Fibroblast of pulmonary artery (primary cell): ENCODE data around the gene LHX5.

Experiments
- DNase-seq: peaks from one replicate; pipeline ENCODE4 v3.0.0-alpha.2; 2010; ENCODE audit warnings: low read depth
- H3K4me3 ChIP-seq: replicated peaks from 2 replicates; pipeline ENCODE4 v1.5.1; 2011; ENCODE audit warnings: low read depth, mild to moderate bottlenecking, control low read depth, low read length, moderate library complexity
- TF ChIP-seq, protein P1 (sequence below): IDR thresholded peaks from 2 replicates; pipeline ENCODE4 v1.5.1; 2011; ENCODE audit warnings: mild to moderate bottlenecking, control low read depth, low read length, inconsistent platforms; ENCODE audit errors: missing control alignments

The LHX5 gene

DNA sequence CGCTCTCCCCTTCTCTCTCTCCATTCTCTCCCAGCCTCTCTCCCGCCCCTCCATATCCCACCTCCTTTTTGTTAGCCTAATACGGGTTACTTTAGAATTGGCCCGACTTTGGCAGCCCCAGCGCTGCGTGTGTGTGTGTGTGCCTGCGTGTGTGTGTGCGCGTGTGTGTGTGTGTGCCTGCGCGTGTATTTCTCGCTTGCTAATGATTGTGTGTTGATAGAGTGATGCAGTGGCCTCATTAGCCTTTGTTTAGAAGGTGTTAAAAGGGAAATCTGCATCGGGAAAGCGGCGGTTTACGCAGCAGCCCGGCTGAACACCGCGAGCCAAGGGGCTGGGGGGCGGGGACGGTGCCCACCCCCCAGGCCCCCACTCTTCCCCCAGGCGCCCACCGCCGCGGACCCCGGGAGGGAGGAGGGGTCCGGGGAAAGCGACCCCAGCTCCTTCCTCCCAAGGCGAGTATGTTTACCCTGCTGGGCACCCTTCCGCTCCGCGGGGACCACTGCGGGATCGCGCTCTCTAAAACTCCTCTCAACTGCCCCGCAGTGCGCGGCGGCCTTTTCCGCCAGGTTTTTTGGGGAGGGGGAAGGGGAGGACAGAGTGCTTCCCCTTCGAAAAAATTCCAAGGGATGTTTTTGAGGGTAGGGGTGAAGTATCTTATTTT, 6.8 kb upstream of the LHX5 start:
- H3K4me3 ChIP-seq: no peak overlapping the region
- TF ChIP-seq, protein P1, sequence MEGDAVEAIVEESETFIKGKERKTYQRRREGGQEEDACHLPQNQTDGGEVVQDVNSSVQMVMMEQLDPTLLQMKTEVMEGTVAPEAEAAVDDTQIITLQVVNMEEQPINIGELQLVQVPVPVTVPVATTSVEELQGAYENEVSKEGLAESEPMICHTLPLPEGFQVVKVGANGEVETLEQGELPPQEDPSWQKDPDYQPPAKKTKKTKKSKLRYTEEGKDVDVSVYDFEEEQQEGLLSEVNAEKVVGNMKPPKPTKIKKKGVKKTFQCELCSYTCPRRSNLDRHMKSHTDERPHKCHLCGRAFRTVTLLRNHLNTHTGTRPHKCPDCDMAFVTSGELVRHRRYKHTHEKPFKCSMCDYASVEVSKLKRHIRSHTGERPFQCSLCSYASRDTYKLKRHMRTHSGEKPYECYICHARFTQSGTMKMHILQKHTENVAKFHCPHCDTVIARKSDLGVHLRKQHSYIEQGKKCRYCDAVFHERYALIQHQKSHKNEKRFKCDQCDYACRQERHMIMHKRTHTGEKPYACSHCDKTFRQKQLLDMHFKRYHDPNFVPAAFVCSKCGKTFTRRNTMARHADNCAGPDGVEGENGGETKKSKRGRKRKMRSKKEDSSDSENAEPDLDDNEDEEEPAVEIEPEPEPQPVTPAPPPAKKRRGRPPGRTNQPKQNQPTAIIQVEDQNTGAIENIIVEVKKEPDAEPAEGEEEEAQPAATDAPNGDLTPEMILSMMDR: no peak
- DNase-seq: no peak

DNA sequence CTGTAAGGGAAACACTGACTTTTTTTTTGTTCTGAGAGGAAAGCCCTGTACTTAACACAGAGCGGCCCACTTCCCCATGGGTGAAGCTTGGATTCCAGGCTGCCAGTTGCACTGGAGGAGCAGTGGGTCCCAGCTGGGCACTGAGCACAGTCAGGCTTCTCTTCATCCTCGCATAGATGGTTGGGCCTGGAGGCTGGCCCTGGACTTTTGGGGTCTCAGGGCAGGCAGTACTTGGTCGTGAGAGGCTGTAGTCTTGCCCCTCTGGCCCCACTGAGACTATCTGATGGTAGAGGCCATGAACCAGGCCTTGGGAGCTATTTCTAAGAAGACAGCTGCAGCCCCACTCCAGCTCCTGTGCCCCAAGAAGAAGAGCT, 6.2 kb upstream of the LHX5 start:
- TF ChIP-seq, protein P1: no peak
- no peak overlapping the region for H3K4me3 ChIP-seq
- no peak for DNase-seq

GRCh38 chr12:113477171-113477841, 5.6 kb upstream of the LHX5 start:
- DNase-seq: no peak

GRCh38 chr12:113476176-113476986, 4.7 kb upstream of the LHX5 start:
- TF ChIP-seq, protein P1: no peak
- no peak for DNase-seq

More at GRCh38 chr12:113477171-113477841, 5.6 kb upstream of the LHX5 start:
- TF ChIP-seq, protein P1: no peak
- H3K4me3 ChIP-seq: no peak overlapping the region

GRCh38 chr12:113475451-113476175, 3.9 kb upstream of the LHX5 start:
- TF ChIP-seq, protein P1: no peak
- no peak for DNase-seq
- no peak overlapping the region for H3K4me3 ChIP-seq

More at GRCh38 chr12:113476176-113476986, 4.7 kb upstream of the LHX5 start:
- no peak overlapping the region for H3K4me3 ChIP-seq

- no peak for DNase-seq
- no peak overlapping the region for H3K4me3 ChIP-seq
- TF ChIP-seq, protein P1: no peak
These were observed 3.2 kb upstream of the LHX5 start for GRCh38 chr12:113474635-113475436.
